ENCODE results near the gene CACNB4.
"Not testable (repeated sequence)": the region's sequence is repeated elsewhere in the genome, so short reads cannot be mapped to it uniquely, and the experiment has no call there.

The CACNB4 gene

DNA sequence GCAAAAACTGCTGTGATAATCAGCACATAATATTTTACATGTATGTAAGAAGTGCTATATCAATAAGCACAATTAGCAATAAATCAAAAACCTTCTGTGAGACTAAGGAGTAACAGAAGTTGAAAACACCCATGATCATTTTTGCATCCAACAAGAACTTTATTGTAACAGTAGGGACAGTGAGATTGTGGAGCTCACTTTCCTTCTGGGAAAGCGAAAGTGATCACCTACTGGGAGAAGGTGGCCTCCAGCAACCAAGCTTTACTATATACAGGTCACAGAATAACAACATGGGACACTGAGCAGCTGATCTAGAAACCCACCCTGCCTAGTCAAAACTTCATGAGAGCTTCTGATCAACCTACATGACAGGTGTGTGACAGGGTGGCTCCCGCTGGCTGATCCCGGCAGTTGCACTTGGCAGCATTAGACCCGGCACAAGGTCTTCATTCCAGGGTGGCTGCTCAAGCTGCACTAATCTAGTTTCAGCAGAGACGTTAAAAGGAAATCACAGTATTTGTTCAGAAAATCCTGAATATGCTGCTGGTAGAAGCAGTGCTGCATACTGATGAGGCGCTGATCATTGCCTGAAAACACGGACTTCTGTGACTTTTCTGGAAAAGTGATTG, 207.2 kb downstream of the CACNB4 start:
- no peak for DNase-seq

DNA sequence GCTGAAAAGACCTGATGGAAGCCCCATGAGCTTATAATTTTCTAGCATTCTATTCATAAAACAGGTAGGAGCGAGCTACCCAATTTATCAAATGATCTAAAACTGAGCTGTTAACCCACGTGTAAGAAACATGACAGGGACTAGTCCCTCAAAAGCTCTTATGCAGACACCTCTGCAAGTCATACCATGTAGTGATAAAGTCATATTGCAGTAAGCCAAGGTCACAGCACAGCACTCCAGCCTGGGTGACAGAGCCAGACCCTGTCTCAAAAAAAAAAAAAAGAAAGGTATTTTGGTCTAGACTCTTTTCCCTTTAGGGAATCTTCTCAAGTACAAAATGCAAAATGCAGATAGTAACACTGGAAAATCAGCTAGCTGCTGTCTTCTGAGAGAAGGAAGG, 211.7 kb downstream of the CACNB4 start:
- no peak for DNase-seq

DNA sequence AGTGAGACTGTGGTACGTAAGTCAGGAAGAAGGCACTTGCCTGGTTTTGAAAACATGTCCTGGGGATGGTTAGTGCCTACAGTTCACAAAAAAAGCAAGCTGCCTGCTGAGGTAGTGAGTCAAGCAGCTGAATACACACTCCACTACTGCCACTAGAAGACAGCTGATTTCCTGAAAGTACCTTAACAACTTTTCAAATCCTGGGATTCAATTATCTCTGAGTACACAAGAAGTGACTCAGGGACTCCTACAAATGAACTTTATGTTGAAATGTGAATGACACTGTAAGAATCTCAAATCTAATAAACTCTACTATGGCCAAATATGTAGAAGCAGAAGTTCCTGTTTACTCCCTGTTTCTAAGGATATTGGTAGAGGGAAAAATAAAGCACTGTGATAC, 212.6 kb downstream of the CACNB4 start:
- DNase-seq = no peak

DNA sequence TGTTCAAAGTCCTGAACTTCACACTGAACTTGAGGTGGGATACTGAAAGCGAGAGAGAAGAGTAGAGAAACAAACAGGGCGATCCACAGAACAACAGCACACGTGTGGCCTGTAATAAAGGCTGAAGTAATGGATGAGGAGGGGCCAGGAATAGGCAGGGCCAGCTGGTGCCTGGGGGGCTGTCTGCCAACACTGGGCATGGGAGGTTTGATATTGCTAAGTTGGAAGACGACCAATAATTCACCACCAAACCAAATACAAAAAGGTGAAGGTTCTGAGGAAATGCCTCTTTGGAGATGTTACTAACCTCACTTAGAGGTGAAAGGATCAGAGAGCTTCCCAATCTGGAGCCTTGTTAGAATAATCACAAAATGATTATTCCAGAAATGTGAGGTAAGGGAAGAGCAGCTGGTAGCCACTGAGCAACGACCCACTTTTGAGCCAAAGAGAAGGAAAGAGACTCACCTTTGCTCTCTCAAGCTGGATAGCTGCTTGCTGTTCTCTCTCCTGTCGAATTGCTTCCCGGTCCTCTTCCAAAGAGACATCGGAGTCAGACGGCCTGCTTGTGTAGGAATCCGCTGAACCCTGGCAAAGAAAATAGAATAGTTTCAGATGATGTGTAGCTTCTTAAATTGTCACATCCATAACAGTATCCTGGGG, 215.9 kb downstream of the CACNB4 start:
- DNase-seq = no peak

DNA sequence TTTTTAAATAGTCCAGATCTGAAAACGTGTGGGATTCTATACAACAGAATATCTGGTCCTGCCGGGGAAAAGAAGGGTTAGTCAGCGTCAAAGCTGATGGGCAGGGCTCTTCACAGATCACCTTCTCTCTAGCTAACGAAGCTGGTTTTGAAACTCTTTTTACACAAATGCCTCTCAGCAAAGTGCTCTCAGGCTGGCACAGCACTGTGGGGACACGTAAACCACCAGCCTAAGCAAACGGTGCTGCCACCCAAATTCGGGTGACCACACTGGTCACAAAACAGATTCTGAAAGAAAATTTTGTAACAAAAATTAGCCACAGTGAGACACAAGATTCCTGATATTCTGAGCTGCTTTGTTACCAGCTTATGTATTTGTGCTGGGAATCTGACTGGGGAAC, 217.5 kb downstream of the CACNB4 start:
- DNase-seq = no peak

DNA sequence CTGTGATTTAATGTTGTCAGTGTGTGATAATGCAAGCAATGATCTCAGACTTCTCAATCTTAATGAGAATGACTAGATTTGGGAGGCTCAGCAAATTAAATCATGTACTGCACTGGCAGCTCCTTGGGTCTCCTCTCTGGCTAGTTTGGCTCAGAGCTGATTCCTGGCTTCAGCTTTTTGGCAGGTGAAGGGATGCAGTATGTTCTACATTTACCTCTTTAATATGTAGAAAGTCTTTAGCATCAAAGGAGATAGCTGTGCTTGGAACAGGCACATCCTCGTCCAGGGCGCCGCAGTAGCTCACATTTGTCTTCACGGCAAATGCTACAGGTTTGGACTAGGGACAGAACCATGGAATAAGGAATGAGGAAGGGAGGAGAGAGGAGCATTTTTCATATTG, 218.3 kb downstream of the CACNB4 start:
- no peak for DNase-seq

DNA sequence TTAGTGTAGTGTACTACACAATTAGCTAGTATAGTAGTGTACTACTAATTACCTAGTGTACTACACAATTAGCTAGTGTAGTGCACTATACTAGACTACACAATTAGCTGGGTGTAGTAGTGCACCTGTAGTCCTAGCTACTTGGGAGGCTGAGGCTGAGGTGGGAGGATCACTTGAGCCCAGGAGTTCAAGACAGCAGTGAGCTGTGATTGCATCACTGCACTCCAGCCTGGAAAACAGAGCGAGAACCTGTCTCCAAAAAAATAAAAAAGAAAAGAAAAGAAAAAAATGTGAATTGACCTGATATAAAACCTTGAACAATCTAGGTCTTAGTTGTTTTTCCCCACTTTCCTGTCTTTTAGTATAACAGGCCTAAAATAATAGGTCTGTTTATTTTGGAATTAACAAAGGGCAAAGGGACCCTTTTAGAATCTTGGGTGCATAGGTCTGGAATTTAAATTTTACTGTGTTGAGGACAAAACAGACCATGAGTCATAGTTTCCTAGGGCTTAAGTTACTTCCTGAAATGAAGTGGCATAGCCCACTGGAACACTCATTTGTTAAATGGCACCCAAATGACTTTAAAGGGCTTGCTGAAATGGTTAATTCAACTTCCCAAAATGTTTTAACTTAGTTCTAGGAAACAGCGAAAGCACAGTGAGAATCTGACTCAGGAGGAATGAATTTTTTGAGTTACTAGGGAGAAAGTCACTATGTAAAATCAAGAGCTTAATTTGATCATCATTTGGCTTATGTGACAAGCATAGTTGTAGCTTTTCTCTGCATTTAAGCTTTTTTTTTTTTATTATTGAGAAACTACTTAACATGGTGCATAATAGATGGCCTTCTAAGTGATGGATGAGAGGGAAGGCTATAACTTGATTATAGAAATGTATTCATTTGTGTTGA, 219.9 kb downstream of the CACNB4 start:
- no peak for DNase-seq

DNA sequence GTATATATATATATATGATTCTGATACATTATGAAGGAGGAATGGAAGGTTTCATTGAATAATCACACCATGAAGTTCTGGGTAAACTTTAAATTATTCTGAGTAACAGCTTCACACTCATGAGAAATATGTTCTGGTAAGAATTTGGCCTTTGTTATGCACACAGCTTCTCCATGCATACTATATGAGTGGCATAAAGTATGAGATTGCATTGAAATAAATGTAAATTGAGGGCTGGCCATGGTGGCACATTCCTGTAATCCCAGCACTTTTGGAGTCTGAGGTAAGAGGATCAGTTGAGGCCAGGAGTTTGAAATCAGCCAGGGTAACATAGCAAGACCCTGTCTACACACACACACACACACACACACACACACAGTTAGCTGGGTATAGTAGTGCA, 220.6 kb downstream of the CACNB4 start:
- DNase-seq = no peak

DNA sequence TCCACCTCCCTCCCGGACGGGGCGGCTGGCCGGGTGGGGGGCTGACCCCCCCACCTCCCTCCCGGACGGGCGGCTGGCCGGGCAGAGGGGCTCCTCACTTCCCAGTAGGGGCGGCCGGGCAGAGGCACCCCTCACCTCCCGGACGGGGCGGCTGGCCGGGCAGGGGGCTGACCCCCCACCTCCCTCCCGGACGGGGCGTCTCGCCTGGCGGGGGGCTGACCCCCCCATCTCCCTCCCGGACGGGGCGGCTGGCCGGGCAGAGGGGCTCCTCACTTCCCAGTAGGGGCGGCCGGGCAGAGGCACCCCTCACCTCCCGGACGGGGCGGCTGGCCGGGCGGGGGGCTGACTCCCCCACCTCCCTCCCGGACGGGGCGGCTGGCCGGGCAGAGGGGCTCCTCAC, 223.2 kb downstream of the CACNB4 start:
- DNase-seq = not testable (repeated sequence)

DNA sequence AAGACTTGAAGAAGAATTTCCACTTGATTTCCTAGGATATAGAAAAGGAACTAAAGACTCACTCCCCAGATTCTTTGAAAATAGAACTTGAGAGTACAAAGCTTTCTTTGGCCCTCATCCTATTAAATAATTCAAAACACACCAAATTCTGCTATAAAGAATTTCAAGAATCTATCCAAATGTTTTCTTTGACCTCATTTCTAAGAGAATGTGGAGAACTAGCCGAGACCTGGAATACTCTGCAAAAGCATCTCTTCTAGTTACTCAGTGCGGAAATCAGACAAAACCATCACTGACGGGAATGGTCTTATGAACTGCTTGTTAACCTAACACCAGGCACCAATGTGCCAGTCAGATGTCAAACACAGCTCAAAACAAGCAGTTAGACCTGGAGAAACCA, 226.4 kb downstream of the CACNB4 start:
- DNase-seq = no peak

DNA sequence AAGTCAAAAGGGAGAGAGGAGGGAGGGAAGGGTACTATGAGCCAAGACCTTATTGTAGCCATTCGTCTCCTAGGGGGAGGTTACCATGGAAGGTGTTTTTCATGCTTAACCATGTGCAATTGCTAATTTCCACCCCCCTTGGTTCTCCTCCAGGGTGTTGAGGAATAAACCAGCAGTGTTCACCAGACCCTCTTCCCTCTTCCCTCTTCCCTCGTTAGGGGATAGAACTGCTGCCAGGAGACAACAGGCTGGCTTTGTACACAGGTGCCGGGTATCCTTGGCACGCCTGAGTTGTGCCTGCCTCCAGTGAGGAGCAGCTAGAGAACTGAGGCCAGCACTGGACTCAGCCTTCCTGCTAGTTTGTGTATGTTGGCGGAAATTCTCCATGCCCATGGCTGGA, 229.6 kb downstream of the CACNB4 start:
- no peak for DNase-seq

DNA sequence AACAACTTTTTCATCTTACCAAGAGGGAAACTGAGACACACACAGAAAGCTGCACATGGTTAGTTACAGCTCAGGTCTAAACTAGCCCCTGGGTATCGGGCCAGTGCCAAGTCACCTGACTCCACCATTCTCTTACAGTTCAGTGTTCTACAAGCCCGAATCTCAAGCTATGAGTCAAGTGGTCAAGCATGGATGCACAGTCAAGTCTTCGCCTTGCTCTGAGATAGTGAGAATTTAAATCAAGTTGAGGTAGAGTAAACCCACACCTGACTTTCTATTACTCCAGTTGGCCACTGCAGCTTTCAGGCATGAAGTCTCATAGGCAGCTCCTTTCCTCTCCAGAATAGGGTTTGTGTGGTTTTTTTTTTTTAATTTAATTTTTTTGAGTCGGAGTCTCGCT, 236.1 kb downstream of the CACNB4 start:
- DNase-seq = no peak

DNA sequence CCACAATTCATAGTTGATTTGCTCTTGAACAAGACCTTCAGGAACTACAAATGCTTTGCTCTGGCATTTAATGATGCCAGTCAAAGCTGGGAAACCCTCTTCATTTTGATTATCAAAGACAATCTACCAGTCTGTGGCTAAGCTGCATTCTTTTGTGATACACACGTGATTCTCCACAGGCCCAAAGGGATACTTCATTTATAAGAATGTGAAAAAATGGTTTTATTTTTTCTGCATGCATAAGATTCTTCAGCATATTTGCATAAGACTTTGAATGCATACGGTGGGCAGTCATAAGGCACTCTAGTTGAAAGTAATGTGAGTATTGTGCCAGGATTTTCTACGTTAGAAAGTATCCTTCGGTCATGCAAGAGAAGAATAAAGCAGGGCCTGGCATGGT, 237.7 kb downstream of the CACNB4 start:
- DNase-seq = no peak

DNA sequence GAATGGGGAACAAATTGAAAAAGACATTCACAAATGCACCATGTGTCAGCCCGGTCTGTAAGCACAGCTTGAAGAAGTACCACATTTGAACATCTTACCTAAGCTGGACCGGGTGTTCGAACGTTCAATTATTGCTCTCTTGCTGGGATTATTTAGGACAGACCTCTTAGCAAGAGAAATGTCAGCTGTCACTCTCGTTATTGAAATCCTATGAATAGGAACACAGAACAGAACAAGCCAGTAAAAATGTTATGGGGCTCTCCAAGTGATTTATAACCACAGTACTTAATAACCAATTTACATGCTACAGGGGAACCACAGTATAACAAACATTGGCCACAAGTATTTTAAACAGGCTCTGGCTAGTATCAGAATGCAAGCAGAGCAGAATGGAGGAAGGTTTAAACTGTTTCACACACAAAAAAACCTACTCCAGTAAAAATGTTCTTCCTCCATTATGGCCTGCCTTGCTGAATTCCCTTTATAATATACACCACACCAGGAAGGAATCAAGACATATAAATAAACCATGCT, 238.2 kb downstream of the CACNB4 start:
- DNase-seq = no peak

DNA sequence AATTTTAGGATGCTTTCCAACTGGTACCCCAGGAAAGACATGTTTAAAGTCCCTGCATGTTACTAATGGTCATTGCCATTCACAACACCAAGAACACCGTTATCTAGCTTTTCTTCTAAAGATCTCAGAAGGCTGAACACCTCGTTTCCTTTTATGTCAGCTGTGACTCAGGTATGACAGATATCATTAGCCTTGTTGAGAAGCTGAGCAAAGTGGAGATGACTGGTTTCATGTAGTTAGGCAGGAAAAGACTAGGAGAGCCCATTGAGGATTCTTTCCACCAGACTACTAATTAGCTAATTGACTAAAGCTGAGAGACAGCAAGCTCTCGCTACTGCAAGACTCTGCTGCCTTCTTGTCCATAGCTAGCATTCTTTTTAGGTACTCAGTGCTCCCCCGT, 238.6 kb downstream of the CACNB4 start:
- no peak for DNase-seq

DNA sequence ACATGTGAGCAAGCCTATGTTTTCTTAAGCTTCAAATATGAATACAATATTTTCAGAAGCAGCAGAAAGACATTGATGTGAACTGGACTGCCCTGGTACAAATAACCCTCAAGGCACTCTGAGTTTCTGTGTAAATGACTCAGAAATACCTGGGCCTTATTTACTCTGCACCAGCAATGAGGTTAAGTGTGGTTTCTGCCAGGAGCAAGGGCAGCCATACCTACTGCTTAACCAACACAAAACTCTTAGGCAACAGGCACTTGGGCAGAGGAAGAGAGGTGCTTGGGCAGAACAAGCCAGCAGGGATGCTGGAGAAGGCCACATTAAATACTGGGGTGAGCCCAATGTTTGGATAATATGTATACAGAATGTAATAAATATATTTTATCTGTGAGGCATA, 241.2 kb downstream of the CACNB4 start:
- no peak for DNase-seq

DNA sequence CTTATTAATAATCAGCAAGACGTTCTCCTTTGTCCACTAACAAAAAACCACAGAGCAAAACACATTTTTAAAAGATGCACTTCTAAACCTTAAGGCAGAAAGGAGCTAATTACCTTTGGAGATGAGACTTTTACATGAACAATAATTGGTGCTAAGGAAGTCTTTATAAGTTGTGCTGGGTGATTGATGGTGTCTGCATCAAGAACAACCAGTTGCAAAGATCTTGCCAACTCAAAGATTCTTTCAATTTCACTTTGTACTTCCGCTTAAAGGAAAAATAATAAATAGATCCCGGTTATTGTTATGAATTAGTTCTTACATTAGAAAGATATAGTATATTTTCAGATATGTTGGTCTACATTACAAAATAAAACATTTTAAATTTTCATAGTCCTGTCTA, 243.7 kb downstream of the CACNB4 start:
- no peak for DNase-seq

DNA sequence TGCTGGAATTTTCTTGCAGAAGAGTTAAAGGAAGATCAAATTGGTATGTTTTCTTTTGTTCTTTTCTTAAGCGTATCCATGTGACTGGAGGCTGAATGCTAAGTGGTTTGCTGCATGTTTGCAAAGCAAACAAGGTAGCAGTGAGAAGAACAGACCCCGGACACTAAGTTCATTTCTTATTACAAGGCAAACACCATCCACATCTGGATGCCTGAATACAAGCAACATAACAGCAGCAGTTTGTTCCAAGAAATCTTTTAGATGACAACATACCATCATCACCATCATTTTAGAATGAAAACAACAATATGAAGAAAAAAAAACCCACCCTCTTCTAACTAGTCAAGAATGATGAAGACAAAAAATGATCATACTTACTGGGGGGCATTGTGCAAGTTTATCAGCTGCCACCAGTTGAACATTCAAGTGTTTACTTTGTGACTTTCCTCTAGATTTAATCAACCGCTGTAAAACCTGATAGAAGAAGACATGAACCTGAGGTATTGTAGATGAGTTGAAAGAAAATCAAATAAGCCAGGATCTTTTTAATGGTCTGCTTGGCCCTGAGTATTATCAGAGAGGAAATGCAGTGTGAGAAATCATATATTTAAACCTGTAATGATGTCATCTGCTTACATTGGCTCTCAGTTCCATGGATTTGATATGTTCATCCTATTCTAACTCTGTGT, 245.6 kb downstream of the CACNB4 start:
- DNase-seq = no peak

DNA sequence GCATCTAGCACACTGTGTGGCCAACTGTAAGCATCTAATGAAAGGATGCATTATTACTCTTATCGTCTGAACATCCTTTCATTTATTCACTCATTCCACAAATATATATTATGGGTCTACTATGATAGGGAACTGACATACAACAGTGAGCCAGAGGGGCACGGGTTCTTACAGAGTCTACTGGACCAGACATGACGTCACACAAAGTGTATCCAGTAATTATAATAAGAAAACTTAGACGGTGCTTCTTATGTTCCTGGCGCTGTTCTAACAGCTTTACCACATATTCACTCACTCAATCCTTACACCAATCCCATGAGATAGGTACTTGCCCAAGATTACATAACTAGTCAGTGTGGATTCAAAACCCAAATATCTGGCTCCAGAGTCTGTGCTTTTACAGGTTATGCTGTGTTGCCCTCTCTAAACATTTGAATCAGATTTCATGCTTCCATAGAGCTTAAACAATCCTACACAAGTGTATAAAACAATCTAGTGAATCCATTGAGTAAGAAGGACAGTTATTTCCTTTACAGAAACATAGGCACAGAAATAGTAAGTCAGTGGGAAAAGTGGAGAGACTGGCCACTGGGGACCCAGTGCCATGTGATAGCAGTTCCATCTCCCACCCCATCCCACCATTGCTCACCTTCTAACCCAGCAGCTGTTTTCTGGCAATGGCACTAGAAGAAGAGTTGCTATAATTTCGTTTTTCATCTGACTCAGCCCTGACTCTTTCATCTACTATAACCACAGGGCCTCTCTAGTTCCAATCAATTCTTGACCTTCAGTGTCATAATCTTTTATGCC, 246.4 kb downstream of the CACNB4 start:
- DNase-seq = no peak

DNA sequence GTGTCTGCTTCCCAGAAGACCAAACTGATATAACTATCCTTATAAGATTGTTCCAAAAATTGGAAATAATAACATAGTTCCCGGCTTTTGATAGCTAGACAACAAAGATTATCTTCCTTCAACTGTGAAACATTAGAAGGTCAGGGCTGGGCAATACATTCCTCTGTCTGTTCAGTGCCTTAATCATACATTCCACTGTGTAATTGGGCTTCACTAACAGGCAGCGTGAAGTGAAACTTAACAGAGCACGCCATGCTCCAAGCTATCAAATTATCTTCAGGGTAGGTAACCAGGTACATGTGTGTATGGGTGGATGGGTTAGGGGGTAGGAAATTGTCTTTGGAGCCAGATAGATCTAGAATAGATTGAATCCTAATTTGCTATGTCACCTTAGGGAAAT, 247.1 kb downstream of the CACNB4 start:
- no peak for DNase-seq

DNA sequence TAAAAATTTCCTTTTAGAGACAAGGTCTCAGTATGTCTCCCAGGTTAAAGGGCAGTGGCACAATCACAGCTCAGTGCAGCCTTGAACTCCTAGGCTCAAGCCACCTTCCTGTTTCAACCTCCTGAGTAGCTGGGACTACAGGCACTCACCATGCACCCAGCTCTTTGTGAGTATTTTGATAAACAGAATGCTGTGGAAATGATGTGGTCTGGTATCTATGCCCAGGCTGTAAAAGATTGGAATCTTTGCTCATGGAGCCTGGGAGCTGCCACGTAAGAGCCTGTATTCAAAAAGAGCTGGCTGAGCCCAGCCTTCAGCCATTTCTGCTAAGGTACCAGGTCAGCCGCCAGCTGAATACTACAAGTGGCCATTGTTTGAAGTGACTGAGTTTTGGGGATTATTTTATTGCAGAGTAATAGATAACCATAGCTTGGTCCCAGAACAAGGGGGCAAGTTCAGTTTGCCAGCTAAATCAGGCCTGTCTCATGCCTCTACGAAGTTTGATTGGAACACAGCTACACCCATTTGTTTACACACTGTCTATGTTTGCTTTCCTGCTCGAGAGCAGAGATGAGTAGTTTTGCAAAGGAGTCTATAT, 249.3 kb downstream of the CACNB4 start:
- no peak for DNase-seq

DNA sequence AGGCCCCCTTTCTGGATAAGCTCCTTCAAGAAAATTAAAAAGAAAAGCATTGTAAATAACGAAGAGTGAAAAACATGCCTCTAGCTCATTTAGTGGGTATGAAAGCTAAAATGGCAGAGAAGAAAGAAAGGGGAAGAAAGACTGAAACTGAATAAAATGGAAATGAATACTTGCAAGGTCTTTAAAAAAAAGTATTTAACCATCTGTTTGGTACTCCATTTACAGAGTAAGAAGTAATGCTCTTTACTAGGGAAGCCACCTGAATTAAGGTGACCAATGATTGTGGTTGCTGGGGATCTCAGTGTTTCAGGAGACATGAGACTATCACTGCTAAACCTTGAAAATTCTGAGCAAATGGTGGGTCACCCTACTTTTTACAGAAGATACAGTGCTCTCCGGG, 253.0 kb downstream of the CACNB4 start:
- DNase-seq = no peak
